Measurements from ENCODE around the gene CCSER1.
"Not testable (repeated sequence)": the region's sequence is repeated elsewhere in the genome, so short reads cannot be mapped to it uniquely, and the experiment has no call there.

Gene CCSER1

GRCh38 chr4:90875791-90876190, 748.6 kb downstream of the CCSER1 start:
- DNase-seq (ENCODE audit: low spot score): no peak
- TF ChIP-seq, protein P1, sequence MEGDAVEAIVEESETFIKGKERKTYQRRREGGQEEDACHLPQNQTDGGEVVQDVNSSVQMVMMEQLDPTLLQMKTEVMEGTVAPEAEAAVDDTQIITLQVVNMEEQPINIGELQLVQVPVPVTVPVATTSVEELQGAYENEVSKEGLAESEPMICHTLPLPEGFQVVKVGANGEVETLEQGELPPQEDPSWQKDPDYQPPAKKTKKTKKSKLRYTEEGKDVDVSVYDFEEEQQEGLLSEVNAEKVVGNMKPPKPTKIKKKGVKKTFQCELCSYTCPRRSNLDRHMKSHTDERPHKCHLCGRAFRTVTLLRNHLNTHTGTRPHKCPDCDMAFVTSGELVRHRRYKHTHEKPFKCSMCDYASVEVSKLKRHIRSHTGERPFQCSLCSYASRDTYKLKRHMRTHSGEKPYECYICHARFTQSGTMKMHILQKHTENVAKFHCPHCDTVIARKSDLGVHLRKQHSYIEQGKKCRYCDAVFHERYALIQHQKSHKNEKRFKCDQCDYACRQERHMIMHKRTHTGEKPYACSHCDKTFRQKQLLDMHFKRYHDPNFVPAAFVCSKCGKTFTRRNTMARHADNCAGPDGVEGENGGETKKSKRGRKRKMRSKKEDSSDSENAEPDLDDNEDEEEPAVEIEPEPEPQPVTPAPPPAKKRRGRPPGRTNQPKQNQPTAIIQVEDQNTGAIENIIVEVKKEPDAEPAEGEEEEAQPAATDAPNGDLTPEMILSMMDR (IDR thresholded peaks at IDR 0.05; ENCODE audit: extremely low read depth, missing control alignments): no peak

DNA sequence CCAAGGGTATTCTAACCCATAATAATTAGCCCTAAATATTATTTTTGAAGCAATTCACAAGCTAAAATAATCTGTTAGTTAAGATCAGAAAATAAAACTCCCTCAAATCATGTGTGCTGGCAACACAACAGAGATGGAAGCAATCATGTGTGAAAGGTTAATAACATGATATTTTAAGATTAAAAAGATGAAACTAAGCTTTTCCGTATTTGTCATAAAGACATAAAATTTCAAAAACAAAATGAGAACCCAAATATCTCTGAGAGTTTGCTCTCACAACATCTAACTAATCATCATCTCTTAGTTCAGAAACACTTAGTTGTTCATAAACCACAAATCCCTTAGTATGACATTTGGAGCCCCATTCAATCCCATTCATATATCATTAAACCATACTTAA, 749.1 kb downstream of the CCSER1 start:
- DNase-seq (ENCODE audit: low spot score): no peak
- TF ChIP-seq, protein P1 (IDR thresholded peaks at IDR 0.05; ENCODE audit: extremely low read depth, missing control alignments): no peak

GRCh38 chr4:90883519-90883918, 756.3 kb downstream of the CCSER1 start:
- TF ChIP-seq, protein P1 (IDR thresholded peaks at IDR 0.05; ENCODE audit: extremely low read depth, missing control alignments): no peak
- no peak for DNase-seq (ENCODE audit: low spot score)

- DNase-seq (ENCODE audit: low spot score): no peak
- TF ChIP-seq, protein P1 (IDR thresholded peaks at IDR 0.05; ENCODE audit: extremely low read depth, missing control alignments): no peak
These were observed 761.4 kb downstream of the CCSER1 start for GRCh38 chr4:90888571-90888970.

DNA sequence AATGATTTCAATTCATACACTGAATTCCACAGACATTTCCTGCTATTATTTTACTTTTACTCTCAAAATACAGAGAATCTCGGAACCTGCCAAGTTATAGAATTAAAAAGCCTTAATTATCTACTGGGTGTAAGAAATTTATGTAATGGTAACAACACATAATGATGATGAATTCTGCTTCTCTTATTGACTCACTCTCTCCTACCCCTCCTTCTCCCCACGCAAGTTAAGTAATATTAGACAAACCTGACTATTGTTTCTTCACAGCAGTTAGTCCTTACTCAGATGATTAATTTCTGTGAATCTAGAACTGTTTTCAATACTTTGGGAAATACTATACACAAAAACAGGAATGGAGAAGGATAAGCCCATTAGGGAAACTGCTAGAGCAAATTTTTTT, 762.0 kb downstream of the CCSER1 start:
- no peak for DNase-seq (ENCODE audit: low spot score)
- TF ChIP-seq, protein P1 (IDR thresholded peaks at IDR 0.05; ENCODE audit: extremely low read depth, missing control alignments): no peak

DNA sequence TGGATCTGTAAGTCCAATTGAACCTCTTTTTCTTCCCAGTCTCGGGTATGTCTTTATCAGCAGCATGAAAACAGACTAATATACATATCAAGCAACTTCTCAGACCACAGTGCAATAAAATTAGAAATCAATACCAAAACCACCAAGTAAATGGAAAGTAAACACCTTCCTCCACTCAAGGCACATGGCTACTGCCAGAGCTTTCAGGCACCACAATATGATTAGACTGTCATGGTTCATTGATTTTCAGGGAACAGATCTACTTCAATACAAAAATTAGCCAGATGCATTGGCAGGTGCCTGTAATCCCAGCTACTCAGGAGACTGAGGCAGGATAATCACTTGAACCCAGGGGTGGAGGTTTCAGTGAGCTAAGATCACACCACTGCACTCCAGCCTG, 776.2 kb downstream of the CCSER1 start:
- not testable (repeated sequence) for DNase-seq (ENCODE audit: low spot score)

GRCh38 chr4:90904021-90904420, 776.8 kb downstream of the CCSER1 start:
- no peak for DNase-seq (ENCODE audit: low spot score)
- TF ChIP-seq, protein P1 (IDR thresholded peaks at IDR 0.05; ENCODE audit: extremely low read depth, missing control alignments): no peak

DNA sequence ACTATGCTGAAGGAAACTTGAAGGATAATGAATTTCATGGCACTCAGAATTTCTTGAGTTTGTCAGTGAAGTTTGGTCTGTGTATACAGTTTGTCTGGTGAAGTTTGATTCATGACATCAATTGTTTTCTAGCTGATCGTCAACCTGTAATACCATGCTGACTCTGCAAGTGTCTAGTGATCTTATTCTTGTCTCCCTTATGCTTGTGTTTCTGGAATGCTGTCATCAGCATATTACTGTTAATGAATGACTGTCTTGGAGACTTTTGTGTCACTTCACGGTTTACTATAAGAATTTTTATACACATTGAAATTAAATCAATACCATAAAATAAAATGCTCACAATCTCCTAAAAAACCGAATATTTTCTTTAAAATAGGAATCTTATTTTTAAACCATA, 779.0 kb downstream of the CCSER1 start:
- DNase-seq (ENCODE audit: low spot score): no peak
- TF ChIP-seq, protein P1 (IDR thresholded peaks at IDR 0.05; ENCODE audit: extremely low read depth, missing control alignments): no peak

- DNase-seq (ENCODE audit: low spot score): not testable (repeated sequence)
These were observed 784.7 kb downstream of the CCSER1 start for GRCh38 chr4:90911724-90912434.
